GM12878 (cell line): Measurements from ENCODE around the gene VWA3B. TPM values are rescaled to one million over a fixed set of nuclear protein-coding genes. Genes with fewer than 3 reads are reported as not detected.

Experiments used
- ATAC-seq: fragments of 200-7000 bp; cut with Tn5 transposase; 3 replicates; pipeline ENCODE4 v1.9.1; 2020; ENCODE audit warnings: mild to moderate bottlenecking, moderate library complexity
- BruUV-seq: library from RNA; stranded (reverse); fragments of 400-500 nt; replicated peaks from 2 replicates; lab custom pipeline; 2021; lab: Mats Ljungman, UMichigan
- CTCF ChIA-PET: fragments of 300-600 bp; sonication (Branson Sonifier 250); formaldehyde crosslinking; extraction: SDS; loops from one replicate; lab custom pipeline; 2021; ENCODE audit warnings: inconsistent platforms; lab: Yijun Ruan, JAX
- POLR2A ChIA-PET: fragments of 350-600 bp; formaldehyde crosslinking; extraction: SDS; loops from one replicate; lab custom pipeline; 2021; ENCODE audit warnings: inconsistent platforms; lab: Charles Lee
- RAD21 ChIA-PET: fragments of 300-600 bp; sonication (Branson Sonifier 250); formaldehyde crosslinking; loops from one replicate; lab custom pipeline; 2023; ENCODE audit warnings: antibody characterized with exemption; ENCODE audit not compliant: unreplicated experiment; lab: Charles Lee
- SMC1A ChIA-PET: fragments of 300-600 bp; sonication (Branson Sonifier 250); formaldehyde crosslinking; loops from one replicate; lab custom pipeline; 2023; ENCODE audit not compliant: unreplicated experiment, uncharacterized antibody; lab: Charles Lee
- DNase-seq: peaks from one replicate; pipeline ENCODE4 v3.0.0-alpha.2; 2011; ENCODE audit warnings: low read depth, low spot score
- FAIRE-seq: peaks from 3 replicates; lab custom pipeline; 2011; peaks lifted over from hg19 to GRCh38; lab: Jason Lieb, UNC
- H2AFZ ChIP-seq: 2 replicates; pipeline ENCODE4 v1.6.0; 2011; ENCODE audit warnings: low read depth, low read length, control low read depth; ENCODE audit not compliant: control insufficient read depth
- H3K27ac ChIP-seq: 2 replicates; pipeline ENCODE4 v1.5.1; 2011; ENCODE audit warnings: control low read depth; ENCODE audit not compliant: control insufficient read depth, insufficient read depth
- H3K27me3 ChIP-seq, 2 experiments: replicated peaks in 1 of 2; 2 replicates each; pipeline versions ENCODE4 v1.6.0 to v1.6.1; 2011; ENCODE audit warnings: low read length in 1 of 2; ENCODE audit not compliant: control insufficient read depth in 2 of 2, insufficient read depth in 2 of 2
- H3K36me3 ChIP-seq, 2 experiments: 2 replicates each; pipeline ENCODE4 v1.5.1; 2011; ENCODE audit warnings: low read length in 1 of 2; ENCODE audit not compliant: control insufficient read depth in 2 of 2, insufficient read depth in 2 of 2
- H3K4me1 ChIP-seq: 2 replicates; pipeline ENCODE4 v1.6.1; 2011; ENCODE audit warnings: mild to moderate bottlenecking, low read length, moderate library complexity, mixed read lengths; ENCODE audit not compliant: control insufficient read depth, insufficient read depth
- H3K4me2 ChIP-seq: 2 replicates; pipeline ENCODE4 v1.6.0; 2011; ENCODE audit warnings: control low read depth; ENCODE audit not compliant: control insufficient read depth, insufficient read depth
- H3K4me3 ChIP-seq: fragments of 200-600 bp; sonication (generic); 2 replicates; pipeline ENCODE4 v1.5.1; 2016
- H3K79me2 ChIP-seq: 2 replicates; pipeline ENCODE4 v1.6.0; 2011; ENCODE audit warnings: low read length; ENCODE audit not compliant: control insufficient read depth, insufficient read depth
- H3K9ac ChIP-seq: 2 replicates; pipeline ENCODE4 v1.8.0; 2011; ENCODE audit warnings: low read length, control low read depth, mixed read lengths; ENCODE audit not compliant: control insufficient read depth, insufficient read depth
- H3K9me3 ChIP-seq: replicated peaks from 3 replicates; pipeline ENCODE4 v1.5.1; 2011; ENCODE audit warnings: mild to moderate bottlenecking, low read length; ENCODE audit not compliant: control insufficient read depth, insufficient read depth
- H4K20me1 ChIP-seq: 2 replicates; pipeline ENCODE4 v1.6.0; 2011; ENCODE audit not compliant: control insufficient read depth, insufficient read depth
- BACH1 ChIP-seq: fragments of 450-650 bp; IDR thresholded peaks from 2 replicates; pipeline ENCODE4 v1.6.1; 2017; ENCODE audit warnings: mild to moderate bottlenecking, borderline replicate concordance
- EZH2 ChIP-seq: IDR thresholded peaks from 2 replicates; pipeline ENCODE4 v1.6.1; 2012; ENCODE audit warnings: low read depth, mild to moderate bottlenecking, control low read depth, inconsistent platforms, low read length, borderline replicate concordance; ENCODE audit not compliant: control insufficient read depth
- HDAC6 ChIP-seq: fragments of 200-600 bp; sonication (generic); IDR thresholded peaks from one replicate; pipeline ENCODE4 v1.8.0; 2017; ENCODE audit warnings: antibody characterized with exemption; ENCODE audit not compliant: unreplicated experiment
- MYC ChIP-seq: IDR thresholded peaks from 2 replicates; pipeline ENCODE4 v1.6.1; 2011; ENCODE audit warnings: mild to moderate bottlenecking, low read length, moderate library complexity, inconsistent platforms; ENCODE audit not compliant: insufficient read depth, insufficient replicate concordance, insufficient read length, severe bottlenecking
- NRF1 ChIP-seq: conservative IDR thresholded peaks from 2 replicates; pipeline ENCODE4 v1.6.1; 2011; ENCODE audit warnings: mild to moderate bottlenecking, low read depth, low read length, improper control_type of control experiment
- SP1 ChIP-seq: IDR thresholded peaks from one replicate; pipeline ENCODE4 v1.6.1; 2011; ENCODE audit warnings: low read depth, low read length
- SREBF2 ChIP-seq: IDR thresholded peaks from 2 replicates; pipeline ENCODE4 v1.6.1; 2012; ENCODE audit warnings: mild to moderate bottlenecking, low read length
- YY1 ChIP-seq: IDR thresholded peaks from 2 replicates; pipeline ENCODE4 v1.6.1; 2011; ENCODE audit warnings: low read depth, mild to moderate bottlenecking, low read length
- WGBS: methylation state at CpG from one replicate; pipeline ENCODE4 v1.1.6; 2016; ENCODE audit warnings: low lambda C conversion rate; ENCODE audit not compliant: insufficient replicate concordance, insufficient coverage; ENCODE audit errors: missing lambda C conversion rate; 5-methylcytosine and 5-hydroxymethylcytosine counted together
- in situ Hi-C: fragments of 300-500 bp; cut with MboI; formaldehyde crosslinking; loops from 9 replicates; pipeline ENCODE4 v1.14.3; 2018; ENCODE audit warnings: mixed read lengths
- intact Hi-C: fragments of 100-400 bp; cut with micrococcal nuclease; formaldehyde crosslinking; loops from one replicate; pipeline ENCODE4 v1.14.2; 2022; ENCODE audit not compliant: unreplicated experiment
- polyA plus RNA-seq, 11 experiments: library from polyadenylated mRNA; depleted of rRNA in 4 of 11; unstranded in 6 of 11; stranded (reverse) in 5 of 11; fragments of >200 nt; fragmentation: Nextera tagmentation in 4 of 11; fragmentation: Illumina TruSeq in 1 of 11; extraction: Ambion mirVana in 4 of 11; extraction: Trizol in 1 of 11; gene quantifications; 1 replicate in 1 of 11; 2 replicates in 10 of 11; pipeline versions ENCODE4 v1.2.1 to v1.2.3, GENCODE V29; 2011 to 2016; ENCODE audit warnings: inconsistent platforms in 2 of 11, missing spikeins in 2 of 11, low read depth in 1 of 11
- total RNA-seq, 4 experiments: library from RNA; depleted of rRNA in 3 of 4; stranded (reverse); fragments of >200 nt in 3 of 4; fragmentation: Illumina TruSeq in 1 of 4; extraction: Trizol in 1 of 4; gene quantifications; 2 replicates each; pipeline versions ENCODE4 v1.2.1 to v1.2.3, GENCODE V29; 2013 to 2021
- TF ChIP-seq, protein P1 (sequence below): fragments of 450-650 bp; formaldehyde crosslinking; IDR thresholded peaks from 2 replicates; pipeline ENCODE4 v1.5.0; 2022; ENCODE audit warnings: mild to moderate bottlenecking, missing genetic modification characterization

VWA3B gene
- total and polyA plus RNA-seq, 10 of the 15 experiments (the other 5 are each of a cell fraction or from before 2014, with no cell fraction given): 0.04 to 0.86 (median 0.19) TPM; not detected in 4

DNA sequence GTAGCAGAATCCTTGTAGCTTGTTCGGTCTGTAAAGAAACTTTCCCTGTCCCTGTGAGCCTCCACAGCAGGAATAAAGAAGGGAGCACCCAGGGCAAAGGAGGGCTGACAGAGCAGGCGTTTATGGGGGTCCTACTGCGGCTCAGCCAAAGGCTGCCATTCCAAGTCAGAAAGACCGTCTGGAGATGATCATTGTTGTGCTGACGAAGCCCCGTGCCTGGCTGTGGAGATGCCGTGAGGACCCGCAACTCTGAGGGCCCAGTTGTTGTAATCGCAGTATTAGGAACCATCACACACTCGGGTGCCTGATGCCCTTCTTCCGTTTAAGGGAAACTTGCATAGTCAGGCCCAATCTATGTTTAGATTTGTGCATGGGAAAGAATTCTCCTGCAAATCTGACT, 16.9 kb upstream of the VWA3B start:
- no peaks in the 10 kb centered on the region for H3K4me1 ChIP-seq
- TF ChIP-seq BACH1: no peak
- TF ChIP-seq, protein P1, sequence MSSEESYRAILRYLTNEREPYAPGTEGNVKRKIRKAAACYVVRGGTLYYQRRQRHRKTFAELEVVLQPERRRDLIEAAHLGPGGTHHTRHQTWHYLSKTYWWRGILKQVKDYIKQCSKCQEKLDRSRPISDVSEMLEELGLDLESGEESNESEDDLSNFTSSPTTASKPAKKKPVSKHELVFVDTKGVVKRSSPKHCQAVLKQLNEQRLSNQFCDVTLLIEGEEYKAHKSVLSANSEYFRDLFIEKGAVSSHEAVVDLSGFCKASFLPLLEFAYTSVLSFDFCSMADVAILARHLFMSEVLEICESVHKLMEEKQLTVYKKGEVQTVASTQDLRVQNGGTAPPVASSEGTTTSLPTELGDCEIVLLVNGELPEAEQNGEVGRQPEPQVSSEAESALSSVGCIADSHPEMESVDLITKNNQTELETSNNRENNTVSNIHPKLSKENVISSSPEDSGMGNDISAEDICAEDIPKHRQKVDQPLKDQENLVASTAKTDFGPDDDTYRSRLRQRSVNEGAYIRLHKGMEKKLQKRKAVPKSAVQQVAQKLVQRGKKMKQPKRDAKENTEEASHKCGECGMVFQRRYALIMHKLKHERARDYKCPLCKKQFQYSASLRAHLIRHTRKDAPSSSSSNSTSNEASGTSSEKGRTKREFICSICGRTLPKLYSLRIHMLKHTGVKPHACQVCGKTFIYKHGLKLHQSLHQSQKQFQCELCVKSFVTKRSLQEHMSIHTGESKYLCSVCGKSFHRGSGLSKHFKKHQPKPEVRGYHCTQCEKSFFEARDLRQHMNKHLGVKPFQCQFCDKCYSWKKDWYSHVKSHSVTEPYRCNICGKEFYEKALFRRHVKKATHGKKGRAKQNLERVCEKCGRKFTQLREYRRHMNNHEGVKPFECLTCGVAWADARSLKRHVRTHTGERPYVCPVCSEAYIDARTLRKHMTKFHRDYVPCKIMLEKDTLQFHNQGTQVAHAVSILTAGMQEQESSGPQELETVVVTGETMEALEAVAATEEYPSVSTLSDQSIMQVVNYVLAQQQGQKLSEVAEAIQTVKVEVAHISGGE (CRISPR knock-in tag): no peak
- no peak for TF ChIP-seq NRF1
- TF ChIP-seq EZH2: no peak
- TF ChIP-seq MYC: no peak
- no peak for TF ChIP-seq SP1
- TF ChIP-seq HDAC6: no peak
- no peak for TF ChIP-seq SREBF2
- no peak for TF ChIP-seq YY1
- no peak overlapping the region for H3K9ac ChIP-seq
- BruUV-seq: no TSS peak
- H3K36me3 ChIP-seq: no peaks in the 10 kb centered on the region
- DNase-seq: no peak
- H3K4me2 ChIP-seq: no peak overlapping the region
- POLR2A ChIA-PET: no interaction called here
- no peaks in the 10 kb centered on the region for H3K79me2 ChIP-seq
- ATAC-seq: no peak
- in situ Hi-C loops (no loop called here), intact Hi-C loops (no loop called here)
- H3K9me3 ChIP-seq: no peaks in the 10 kb centered on the region
- WGBS: 64% methylated on average over 11 of the region's 11 CpGs
- H3K27ac ChIP-seq: no peak overlapping the region
- H3K27me3 ChIP-seq: no peaks in the 10 kb centered on the region
- no peak overlapping the region for H2AFZ ChIP-seq
- CTCF ChIA-PET: interaction anchor here (0.7 to 1.5 kb wide), 2 partner anchors 10 kb away, joined by 3 read pairs; no protein-coding TSS in a partner anchor
- no peak for FAIRE-seq
- SMC1A ChIA-PET: interaction anchor here (0.7 to 1.2 kb wide), 2 partner anchors 13 kb away, joined by 3 read pairs; no protein-coding TSS in a partner anchor
- no peak overlapping the region for H3K4me3 ChIP-seq
- RAD21 ChIA-PET: no interaction called here
- H4K20me1 ChIP-seq: no peaks in the 10 kb centered on the region
